A549 (cell line): ENCODE data around the gene SAMD3. TPM values are rescaled to one million over a fixed set of nuclear protein-coding genes. Genes with fewer than 3 reads are reported as not detected.

Experiments
- ATAC-seq, 2 experiments: fragments of 200-7000 bp in 1 of 2; fragments of >200 bp in 1 of 2; cut with Nextera tagmentation in 1 of 2; cut with Tn5 transposase in 1 of 2; 3 replicates each; pipeline versions ENCODE4 v1.8.0 to v1.9.1; 2018 to 2020; ENCODE audit warnings: mild to moderate bottlenecking in 1 of 2, moderate library complexity in 1 of 2
- CTCF ChIA-PET: fragments of 300-600 bp; sonication (Branson Sonifier 250); formaldehyde crosslinking; extraction: SDS; loops from one replicate; lab custom pipeline; 2021; ENCODE audit warnings: antibody characterized with exemption, inconsistent platforms; lab: Yijun Ruan, JAX
- POLR2A ChIA-PET: fragments of 350-600 bp; formaldehyde crosslinking; extraction: SDS; loops from one replicate; lab custom pipeline; 2021; ENCODE audit warnings: antibody characterized with exemption, inconsistent platforms; lab: Yijun Ruan, JAX
- DNase-seq, 2 experiments: peaks; one replicate each; pipeline versions ENCODE4 v3.0.0 to v3.0.0-alpha.2; 2011 to 2016; ENCODE audit warnings: low read depth in 1 of 2, low spot score in 1 of 2
- FAIRE-seq: peaks from 2 replicates; lab custom pipeline; 2011; peaks lifted over from hg19 to GRCh38; lab: Jason Lieb, UNC
- H3K27ac ChIP-seq, 2 experiments: fragments of >200 bp; sonication (Bioruptor Twin); formaldehyde crosslinking; 3 replicates each; pipeline ENCODE4 v1.5.1; 2016 to 2017
- H3K4me1 ChIP-seq: fragments of >200 bp; sonication (Bioruptor Twin); formaldehyde crosslinking; 3 replicates; pipeline ENCODE4 v1.6.1; 2016
- H3K4me2 ChIP-seq: fragments of >200 bp; sonication (Bioruptor Twin); formaldehyde crosslinking; 3 replicates; pipeline ENCODE4 v1.6.1; 2016
- H3K4me3 ChIP-seq: fragments of >200 bp; sonication (Bioruptor Twin); formaldehyde crosslinking; 3 replicates; pipeline ENCODE4 v1.5.1; 2016
- H3K9me3 ChIP-seq: fragments of >200 bp; sonication (Bioruptor Twin); formaldehyde crosslinking; 3 replicates; pipeline ENCODE4 v1.6.1; 2016
- CHD2 ChIP-seq: fragments of 150-350 bp; IDR thresholded peaks from 2 replicates; pipeline ENCODE4 v1.6.1; 2014; ENCODE audit warnings: low read length; ENCODE audit not compliant: partially characterized antibody
- CHD4 ChIP-seq: fragments of 200-600 bp; sonication (generic); IDR thresholded peaks from 2 replicates; pipeline ENCODE4 v1.6.1; 2016; ENCODE audit warnings: antibody characterized with exemption, mild to moderate bottlenecking, borderline replicate concordance
- EHMT2 ChIP-seq: fragments of 200-600 bp; sonication (generic); IDR thresholded peaks from 2 replicates; pipeline ENCODE4 v1.6.1; 2016; ENCODE audit warnings: antibody characterized with exemption, low read depth, mild to moderate bottlenecking, moderate library complexity
- ESRRA ChIP-seq: fragments of 150-350 bp; IDR thresholded peaks from 2 replicates; pipeline ENCODE4 v1.6.1; 2014; ENCODE audit warnings: mild to moderate bottlenecking, low read length, borderline replicate concordance
- GATA3 ChIP-seq: IDR thresholded peaks from 2 replicates; pipeline ENCODE4 v1.6.1; 2012; ENCODE audit warnings: borderline replicate concordance
- HEYL ChIP-seq: fragments of 250-450 bp; sonication (Bioruptor Pico); IDR thresholded peaks from 2 replicates; pipeline ENCODE4 v1.8.0; 2021; ENCODE audit warnings: mild to moderate bottlenecking, moderate library complexity
- HOXA7 ChIP-seq: fragments of 250-450 bp; sonication (Bioruptor Pico); IDR thresholded peaks from 2 replicates; pipeline ENCODE4 v1.5.0; 2020; ENCODE audit warnings: mild to moderate bottlenecking, moderate library complexity
- HOXB13 ChIP-seq: fragments of 250-450 bp; sonication (Bioruptor Pico); IDR thresholded peaks from 2 replicates; pipeline ENCODE4 v1.5.0; 2020; ENCODE audit warnings: low read depth, mild to moderate bottlenecking, moderate library complexity
- HOXB5 ChIP-seq: fragments of 250-450 bp; sonication (Bioruptor Pico); IDR thresholded peaks from 2 replicates; pipeline ENCODE4 v1.5.0; 2020; ENCODE audit warnings: mild to moderate bottlenecking, moderate library complexity
- NR3C1 ChIP-seq: fragments of >200 bp; sonication (Bioruptor Twin); formaldehyde crosslinking; IDR thresholded peaks from 3 replicates; pipeline ENCODE4 v1.6.1; 2017
- PHF8 ChIP-seq: fragments of 200-600 bp; sonication (generic); IDR thresholded peaks from 2 replicates; pipeline ENCODE4 v1.6.1; 2016; ENCODE audit warnings: low read depth, mild to moderate bottlenecking, antibody characterized with exemption, moderate library complexity, borderline replicate concordance
- POLR2AphosphoS2 ChIP-seq: conservative IDR thresholded peaks from 2 replicates; pipeline ENCODE4 v1.6.1; 2012; ENCODE audit warnings: low read length, improper control_type of control experiment, inconsistent platforms
- RCOR1 ChIP-seq: fragments of 150-350 bp; IDR thresholded peaks from 2 replicates; pipeline ENCODE4 v1.6.1; 2014; ENCODE audit warnings: antibody characterized with exemption, low read length, low read depth
- SMC3 ChIP-seq: fragments of >200 bp; sonication (Bioruptor Twin); formaldehyde crosslinking; IDR thresholded peaks from 3 replicates; pipeline ENCODE4 v1.6.1; 2018; ENCODE audit warnings: inconsistent platforms
- TP53 ChIP-seq: fragments of 250-450 bp; sonication (Bioruptor Pico); IDR thresholded peaks from 2 replicates; pipeline ENCODE4 v1.5.0; 2021; ENCODE audit warnings: mild to moderate bottlenecking, moderate library complexity
- ZNF302 ChIP-seq: fragments of 250-450 bp; sonication (Bioruptor Pico); IDR thresholded peaks from 2 replicates; pipeline ENCODE4 v1.9.0; 2021; ENCODE audit warnings: inconsistent platforms, mild to moderate bottlenecking, moderate library complexity
- ZSCAN20 ChIP-seq: fragments of 250-450 bp; sonication (Bioruptor Pico); IDR thresholded peaks from 2 replicates; pipeline ENCODE4 v1.8.0; 2022; ENCODE audit warnings: mild to moderate bottlenecking, moderate library complexity
- WGBS: methylation state at CpG from one replicate; pipeline ENCODE4 v1.1.6; 2017; ENCODE audit errors: missing lambda C conversion rate; 5-methylcytosine and 5-hydroxymethylcytosine counted together
- polyA plus RNA-seq, 4 experiments: library from polyadenylated mRNA; depleted of rRNA in 3 of 4; stranded (reverse); fragments of >200 nt; fragmentation: RNase III in 1 of 4; extraction: RNeasy Plus Mini Kit Qiagen cat#74134 plus additional on column Dnase treatment in 1 of 4; gene quantifications; 2 replicates in 3 of 4; 3 replicates in 1 of 4; pipeline ENCODE4 v1.2.3, GENCODE V29; 2011 to 2017
- TF ChIP-seq, protein P1 (sequence below): fragments of 150-350 bp; IDR thresholded peaks from 2 replicates; pipeline ENCODE4 v1.6.1; 2014; ENCODE audit warnings: low read depth, mild to moderate bottlenecking, low read length
- TF ChIP-seq, protein P2 (sequence below): fragments of 250-450 bp; sonication (Bioruptor Pico); IDR thresholded peaks from 2 replicates; pipeline ENCODE4 v1.5.0; 2021; ENCODE audit warnings: mild to moderate bottlenecking, moderate library complexity, borderline replicate concordance
- TF ChIP-seq, protein P3 (sequence below): fragments of >200 bp; sonication (Bioruptor Twin); formaldehyde crosslinking; IDR thresholded peaks from 3 replicates; pipeline ENCODE4 v1.5.1; 2016
- TF ChIP-seq, protein P4 (sequence below): IDR thresholded peaks from 2 replicates; pipeline ENCODE4 v1.6.1; 2012
- TF ChIP-seq, protein P5 (sequence below): fragments of 200-600 bp; sonication (generic); IDR thresholded peaks from 2 replicates; pipeline ENCODE4 v1.6.1; 2016; ENCODE audit warnings: antibody characterized with exemption, mild to moderate bottlenecking, moderate library complexity
- TF ChIP-seq, protein P6 (sequence below): fragments of >200 bp; sonication (Bioruptor Twin); formaldehyde crosslinking; IDR thresholded peaks from 3 replicates; pipeline ENCODE4 v1.6.1; 2016

Gene SAMD3
- polyA plus RNA-seq, 2 of the 4 experiments (the other 2 are of a cell fraction) = not detected

DNA sequence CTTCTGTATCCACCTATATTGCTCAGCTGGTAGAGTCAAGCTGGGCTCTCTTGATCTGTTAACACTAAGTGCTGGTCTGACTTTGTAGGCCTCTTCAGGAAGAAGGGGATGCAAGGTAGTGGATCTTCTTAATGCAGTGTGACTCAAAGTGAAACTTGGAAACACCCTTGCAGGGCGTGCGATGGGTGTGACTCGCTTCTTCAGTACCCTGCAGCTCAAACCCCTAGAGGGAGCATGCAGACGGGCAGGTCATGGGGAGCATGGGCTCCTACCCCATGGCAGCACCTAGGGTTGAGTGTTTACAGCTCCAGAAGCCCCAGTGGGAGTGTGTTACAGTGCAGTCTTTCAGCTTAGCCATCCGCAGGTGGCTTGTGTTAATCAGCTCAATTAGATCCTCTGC, 757 bp upstream of the SAMD3 start (continued):
- TF ChIP-seq, protein P1, sequence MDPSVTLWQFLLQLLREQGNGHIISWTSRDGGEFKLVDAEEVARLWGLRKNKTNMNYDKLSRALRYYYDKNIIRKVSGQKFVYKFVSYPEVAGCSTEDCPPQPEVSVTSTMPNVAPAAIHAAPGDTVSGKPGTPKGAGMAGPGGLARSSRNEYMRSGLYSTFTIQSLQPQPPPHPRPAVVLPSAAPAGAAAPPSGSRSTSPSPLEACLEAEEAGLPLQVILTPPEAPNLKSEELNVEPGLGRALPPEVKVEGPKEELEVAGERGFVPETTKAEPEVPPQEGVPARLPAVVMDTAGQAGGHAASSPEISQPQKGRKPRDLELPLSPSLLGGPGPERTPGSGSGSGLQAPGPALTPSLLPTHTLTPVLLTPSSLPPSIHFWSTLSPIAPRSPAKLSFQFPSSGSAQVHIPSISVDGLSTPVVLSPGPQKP = no peak
- TF ChIP-seq HOXB13 = no peak
- no peak for TF ChIP-seq NR3C1
- no peak for TF ChIP-seq CHD2

DNA sequence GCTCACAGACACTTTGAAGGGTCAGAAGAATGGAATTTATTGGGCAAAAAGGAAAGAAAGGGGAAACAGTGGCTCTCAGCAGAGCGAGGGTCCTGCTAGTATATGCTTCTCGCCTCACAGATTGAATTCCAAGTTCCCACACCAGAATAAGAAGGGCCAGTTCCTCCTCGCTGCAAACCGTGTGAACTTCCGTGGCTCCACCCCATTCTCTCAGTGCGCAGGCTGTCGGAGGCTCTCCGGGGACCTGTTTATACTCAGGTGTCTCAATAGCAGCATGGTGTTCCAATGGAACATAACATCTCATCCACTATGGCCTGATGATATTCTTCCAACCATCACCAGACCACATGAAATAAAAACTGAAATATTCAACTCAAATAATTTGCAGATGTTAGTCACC, 4.6 kb downstream of the SAMD3 start:
- no peak overlapping the region for H3K27ac ChIP-seq
- DNase-seq (no peak), FAIRE-seq (no peak)
- 60% methylated on average over 8 of the region's 8 CpGs for WGBS
- TF ChIP-seq, protein P2, sequence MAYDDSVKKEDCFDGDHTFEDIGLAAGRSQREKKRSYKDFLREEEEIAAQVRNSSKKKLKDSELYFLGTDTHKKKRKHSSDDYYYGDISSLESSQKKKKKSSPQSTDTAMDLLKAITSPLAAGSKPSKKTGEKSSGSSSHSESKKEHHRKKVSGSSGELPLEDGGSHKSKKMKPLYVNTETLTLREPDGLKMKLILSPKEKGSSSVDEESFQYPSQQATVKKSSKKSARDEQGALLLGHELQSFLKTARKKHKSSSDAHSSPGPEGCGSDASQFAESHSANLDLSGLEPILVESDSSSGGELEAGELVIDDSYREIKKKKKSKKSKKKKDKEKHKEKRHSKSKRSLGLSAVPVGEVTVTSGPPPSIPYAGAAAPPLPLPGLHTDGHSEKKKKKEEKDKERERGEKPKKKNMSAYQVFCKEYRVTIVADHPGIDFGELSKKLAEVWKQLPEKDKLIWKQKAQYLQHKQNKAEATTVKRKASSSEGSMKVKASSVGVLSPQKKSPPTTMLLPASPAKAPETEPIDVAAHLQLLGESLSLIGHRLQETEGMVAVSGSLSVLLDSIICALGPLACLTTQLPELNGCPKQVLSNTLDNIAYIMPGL (CRISPR knock-in tag) = no peak
- no peak for TF ChIP-seq HOXA7
- no peak for TF ChIP-seq PHF8
- no peak for TF ChIP-seq ZSCAN20 (CRISPR knock-in tag)
- TF ChIP-seq EHMT2 = no peak
- TF ChIP-seq HOXB5 = no peak
- TF ChIP-seq ZNF302 (CRISPR knock-in tag) = no peak
- TF ChIP-seq TP53 = no peak
- TF ChIP-seq HOXB13 = no peak
- TF ChIP-seq RCOR1 = no peak
- no peak for TF ChIP-seq SMC3
- TF ChIP-seq GATA3 = no peak
- TF ChIP-seq, all 56 proteins: peak for 0
- ChIA-PET CTCF (no interaction called here), POLR2A (no interaction called here)
- ATAC-seq = no peak
- H3K9me3 ChIP-seq = no peaks in the 10 kb centered on the region
- H3K4me1 ChIP-seq = no peaks in the 10 kb centered on the region
- H3K4me3 ChIP-seq = no peak overlapping the region
- no peak overlapping the region for H3K4me2 ChIP-seq

DNA sequence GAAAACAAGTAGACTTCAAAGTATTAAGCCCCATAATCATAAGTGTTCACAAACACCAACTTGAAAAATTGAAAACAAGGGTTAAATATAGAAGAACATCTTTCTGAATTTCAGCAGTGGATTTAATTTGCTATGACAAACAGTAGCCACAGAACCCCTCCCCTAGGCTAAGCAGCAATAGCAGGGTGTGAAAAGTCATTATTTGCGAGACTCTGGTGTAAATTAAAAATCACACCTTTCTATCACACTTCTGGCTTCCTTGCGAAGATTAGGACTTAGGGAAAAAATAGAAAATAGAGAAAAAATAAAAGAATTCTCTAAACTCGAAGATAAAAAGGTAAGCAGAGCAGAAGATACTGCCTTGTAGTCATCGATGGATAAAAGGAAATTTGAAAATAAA, 6.1 kb downstream of the SAMD3 start:
- WGBS = 33% methylated on average over 4 of the region's 4 CpGs
- FAIRE-seq = no peak
- TF ChIP-seq, protein P2 (CRISPR knock-in tag) = no peak
- TF ChIP-seq CHD4 (no peak), ESRRA (no peak), POLR2AphosphoS2 (no peak), HOXB5 (no peak), HEYL (CRISPR knock-in tag) (no peak)
- TF ChIP-seq, protein P3, sequence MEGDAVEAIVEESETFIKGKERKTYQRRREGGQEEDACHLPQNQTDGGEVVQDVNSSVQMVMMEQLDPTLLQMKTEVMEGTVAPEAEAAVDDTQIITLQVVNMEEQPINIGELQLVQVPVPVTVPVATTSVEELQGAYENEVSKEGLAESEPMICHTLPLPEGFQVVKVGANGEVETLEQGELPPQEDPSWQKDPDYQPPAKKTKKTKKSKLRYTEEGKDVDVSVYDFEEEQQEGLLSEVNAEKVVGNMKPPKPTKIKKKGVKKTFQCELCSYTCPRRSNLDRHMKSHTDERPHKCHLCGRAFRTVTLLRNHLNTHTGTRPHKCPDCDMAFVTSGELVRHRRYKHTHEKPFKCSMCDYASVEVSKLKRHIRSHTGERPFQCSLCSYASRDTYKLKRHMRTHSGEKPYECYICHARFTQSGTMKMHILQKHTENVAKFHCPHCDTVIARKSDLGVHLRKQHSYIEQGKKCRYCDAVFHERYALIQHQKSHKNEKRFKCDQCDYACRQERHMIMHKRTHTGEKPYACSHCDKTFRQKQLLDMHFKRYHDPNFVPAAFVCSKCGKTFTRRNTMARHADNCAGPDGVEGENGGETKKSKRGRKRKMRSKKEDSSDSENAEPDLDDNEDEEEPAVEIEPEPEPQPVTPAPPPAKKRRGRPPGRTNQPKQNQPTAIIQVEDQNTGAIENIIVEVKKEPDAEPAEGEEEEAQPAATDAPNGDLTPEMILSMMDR = no peak
- TF ChIP-seq, protein P4, sequence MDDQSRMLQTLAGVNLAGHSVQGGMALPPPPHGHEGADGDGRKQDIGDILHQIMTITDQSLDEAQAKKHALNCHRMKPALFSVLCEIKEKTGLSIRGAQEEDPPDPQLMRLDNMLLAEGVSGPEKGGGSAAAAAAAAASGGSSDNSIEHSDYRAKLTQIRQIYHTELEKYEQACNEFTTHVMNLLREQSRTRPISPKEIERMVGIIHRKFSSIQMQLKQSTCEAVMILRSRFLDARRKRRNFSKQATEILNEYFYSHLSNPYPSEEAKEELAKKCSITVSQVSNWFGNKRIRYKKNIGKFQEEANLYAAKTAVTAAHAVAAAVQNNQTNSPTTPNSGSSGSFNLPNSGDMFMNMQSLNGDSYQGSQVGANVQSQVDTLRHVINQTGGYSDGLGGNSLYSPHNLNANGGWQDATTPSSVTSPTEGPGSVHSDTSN = no peak
- TF ChIP-seq, protein P5, sequence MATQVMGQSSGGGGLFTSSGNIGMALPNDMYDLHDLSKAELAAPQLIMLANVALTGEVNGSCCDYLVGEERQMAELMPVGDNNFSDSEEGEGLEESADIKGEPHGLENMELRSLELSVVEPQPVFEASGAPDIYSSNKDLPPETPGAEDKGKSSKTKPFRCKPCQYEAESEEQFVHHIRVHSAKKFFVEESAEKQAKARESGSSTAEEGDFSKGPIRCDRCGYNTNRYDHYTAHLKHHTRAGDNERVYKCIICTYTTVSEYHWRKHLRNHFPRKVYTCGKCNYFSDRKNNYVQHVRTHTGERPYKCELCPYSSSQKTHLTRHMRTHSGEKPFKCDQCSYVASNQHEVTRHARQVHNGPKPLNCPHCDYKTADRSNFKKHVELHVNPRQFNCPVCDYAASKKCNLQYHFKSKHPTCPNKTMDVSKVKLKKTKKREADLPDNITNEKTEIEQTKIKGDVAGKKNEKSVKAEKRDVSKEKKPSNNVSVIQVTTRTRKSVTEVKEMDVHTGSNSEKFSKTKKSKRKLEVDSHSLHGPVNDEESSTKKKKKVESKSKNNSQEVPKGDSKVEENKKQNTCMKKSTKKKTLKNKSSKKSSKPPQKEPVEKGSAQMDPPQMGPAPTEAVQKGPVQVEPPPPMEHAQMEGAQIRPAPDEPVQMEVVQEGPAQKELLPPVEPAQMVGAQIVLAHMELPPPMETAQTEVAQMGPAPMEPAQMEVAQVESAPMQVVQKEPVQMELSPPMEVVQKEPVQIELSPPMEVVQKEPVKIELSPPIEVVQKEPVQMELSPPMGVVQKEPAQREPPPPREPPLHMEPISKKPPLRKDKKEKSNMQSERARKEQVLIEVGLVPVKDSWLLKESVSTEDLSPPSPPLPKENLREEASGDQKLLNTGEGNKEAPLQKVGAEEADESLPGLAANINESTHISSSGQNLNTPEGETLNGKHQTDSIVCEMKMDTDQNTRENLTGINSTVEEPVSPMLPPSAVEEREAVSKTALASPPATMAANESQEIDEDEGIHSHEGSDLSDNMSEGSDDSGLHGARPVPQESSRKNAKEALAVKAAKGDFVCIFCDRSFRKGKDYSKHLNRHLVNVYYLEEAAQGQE = no peak
- TF ChIP-seq, protein P6, sequence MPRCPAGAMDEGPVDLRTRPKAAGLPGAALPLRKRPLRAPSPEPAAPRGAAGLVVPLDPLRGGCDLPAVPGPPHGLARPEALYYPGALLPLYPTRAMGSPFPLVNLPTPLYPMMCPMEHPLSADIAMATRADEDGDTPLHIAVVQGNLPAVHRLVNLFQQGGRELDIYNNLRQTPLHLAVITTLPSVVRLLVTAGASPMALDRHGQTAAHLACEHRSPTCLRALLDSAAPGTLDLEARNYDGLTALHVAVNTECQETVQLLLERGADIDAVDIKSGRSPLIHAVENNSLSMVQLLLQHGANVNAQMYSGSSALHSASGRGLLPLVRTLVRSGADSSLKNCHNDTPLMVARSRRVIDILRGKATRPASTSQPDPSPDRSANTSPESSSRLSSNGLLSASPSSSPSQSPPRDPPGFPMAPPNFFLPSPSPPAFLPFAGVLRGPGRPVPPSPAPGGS = no peak

More for the DNA sequence above, 6.1 kb downstream of the SAMD3 start:
- DNase-seq = no peak
- ATAC-seq = no peak
- H3K4me3 ChIP-seq = no peak overlapping the region
- POLR2A ChIA-PET = no interaction called here
- H3K9me3 ChIP-seq = no peaks in the 10 kb centered on the region
- CTCF ChIA-PET = no interaction called here
- H3K27ac ChIP-seq = no peak overlapping the region
- no peaks in the 10 kb centered on the region for H3K4me1 ChIP-seq
- H3K4me2 ChIP-seq = no peak overlapping the region
